ENCODE measurements around the gene FOXD4.
"Not testable (repeated sequence)": the region's sequence is repeated elsewhere in the genome, so short reads cannot be mapped to it uniquely, and the experiment has no call there.

FOXD4 gene

DNA sequence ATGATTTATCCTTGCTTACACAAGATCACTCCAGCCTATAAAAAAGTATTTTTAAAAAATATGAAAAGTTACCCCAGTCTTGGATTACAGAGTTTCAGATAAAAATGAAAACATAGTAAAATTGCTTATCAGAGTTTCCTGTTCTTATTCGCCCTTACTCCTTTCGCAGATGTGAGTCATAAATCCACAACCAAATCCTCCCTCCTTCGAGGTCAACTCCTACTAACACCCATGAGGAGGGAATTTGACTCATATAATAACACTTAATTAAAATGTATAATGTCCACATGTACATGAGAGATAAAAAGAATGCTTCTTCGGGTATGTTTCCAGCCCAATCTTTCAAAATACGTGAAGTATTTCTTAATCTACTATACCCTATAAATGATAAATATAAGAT, 23.9 kb downstream of the FOXD4 start:
- H3K14ac ChIP-seq (ENCODE audit: low read length); H3K9me3 ChIP-seq (replicated peaks in 1 of 2; ENCODE audit: control insufficient read depth in 2 of 2, insufficient read depth in 1 of 2, low read depth in 1 of 2, low read length in 2 of 2); H3K36me3 ChIP-seq (replicated peaks in 1 of 2; ENCODE audit: control insufficient read depth in 2 of 2, insufficient read depth in 2 of 2, low read length in 2 of 2); H4K91ac ChIP-seq (ENCODE audit: low read depth, low read length, poor library complexity); H3K79me1 ChIP-seq (ENCODE audit: low read depth, low read length); H3K18ac ChIP-seq (ENCODE audit: low read length); H3K9ac ChIP-seq (ENCODE audit: low read depth, low read length, poor library complexity); H3K27me3 ChIP-seq (ENCODE audit: control insufficient read depth in 3 of 3, insufficient read depth in 3 of 3, low read depth in 1 of 3, low read length in 3 of 3); H3K4me1 ChIP-seq (ENCODE audit: control insufficient read depth in 2 of 2, insufficient read depth in 1 of 2, low read depth in 1 of 2, low read length in 2 of 2); H2AK5ac ChIP-seq (ENCODE audit: low read depth, low read length); H3K4me2 ChIP-seq (ENCODE audit: insufficient read depth, low read length, poor library complexity, severe bottlenecking); H2AFZ ChIP-seq (ENCODE audit: low read length); H3K4ac ChIP-seq (ENCODE audit: low read length); H3K27ac ChIP-seq (replicated peaks; ENCODE audit: low read length); H2BK15ac ChIP-seq (ENCODE audit: low read length); H3K4me3 ChIP-seq (ENCODE audit: low read length in 2 of 2); H2BK120ac ChIP-seq (ENCODE audit: low read depth, low read length); H4K8ac ChIP-seq (ENCODE audit: low read depth, low read length); DNase-seq (ENCODE audit: low spot score); H2BK5ac ChIP-seq (ENCODE audit: low read length); H3K23ac ChIP-seq (ENCODE audit: low read depth, low read length, poor library complexity); H2BK12ac ChIP-seq (ENCODE audit: low read length): not testable (repeated sequence)
- WGBS, 2 donors (ENCODE audit: extremely low coverage in 2 of 2, insufficient read length in 2 of 2, insufficient replicate concordance in 1 of 2), result no CpG with 5 or more reads among the region's 5 CpGs

DNA sequence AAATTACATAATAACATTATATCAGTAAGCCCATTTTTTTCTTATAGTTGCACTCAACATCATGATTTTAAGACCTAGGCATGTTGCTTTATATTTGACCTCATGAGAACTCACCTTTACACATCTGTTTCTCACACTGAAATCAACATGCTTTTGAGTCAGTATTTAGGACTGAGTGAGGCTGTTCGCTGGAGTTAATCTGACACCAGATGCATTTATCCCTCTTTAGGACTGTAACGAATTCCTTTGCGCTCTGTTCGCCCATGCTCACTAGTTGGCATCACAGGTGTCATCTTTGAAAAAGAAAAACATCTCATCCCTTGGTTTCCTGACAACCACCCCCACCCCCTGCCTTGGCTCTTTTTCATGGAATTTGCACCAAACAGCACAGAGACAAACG, 24.3 kb downstream of the FOXD4 start:
- H4K91ac ChIP-seq (ENCODE audit: low read depth, low read length, poor library complexity); H3K27me3 ChIP-seq (ENCODE audit: control insufficient read depth in 3 of 3, insufficient read depth in 3 of 3, low read depth in 1 of 3, low read length in 3 of 3); H2AFZ ChIP-seq (ENCODE audit: low read length); H3K79me1 ChIP-seq (ENCODE audit: low read depth, low read length); H3K4me2 ChIP-seq (ENCODE audit: insufficient read depth, low read length, poor library complexity, severe bottlenecking); H3K14ac ChIP-seq (ENCODE audit: low read length); H3K36me3 ChIP-seq (replicated peaks in 1 of 2; ENCODE audit: control insufficient read depth in 2 of 2, insufficient read depth in 2 of 2, low read length in 2 of 2); H3K4ac ChIP-seq (ENCODE audit: low read length); H3K18ac ChIP-seq (ENCODE audit: low read length); H2AK5ac ChIP-seq (ENCODE audit: low read depth, low read length); H4K8ac ChIP-seq (ENCODE audit: low read depth, low read length); H2BK12ac ChIP-seq (ENCODE audit: low read length); H3K4me1 ChIP-seq (ENCODE audit: control insufficient read depth in 2 of 2, insufficient read depth in 1 of 2, low read depth in 1 of 2, low read length in 2 of 2); H3K9me3 ChIP-seq (replicated peaks in 1 of 2; ENCODE audit: control insufficient read depth in 2 of 2, insufficient read depth in 1 of 2, low read depth in 1 of 2, low read length in 2 of 2); H3K4me3 ChIP-seq (ENCODE audit: low read length in 2 of 2); H2BK15ac ChIP-seq (ENCODE audit: low read length); H2BK5ac ChIP-seq (ENCODE audit: low read length); DNase-seq (ENCODE audit: low spot score); H3K9ac ChIP-seq (ENCODE audit: low read depth, low read length, poor library complexity); H3K23ac ChIP-seq (ENCODE audit: low read depth, low read length, poor library complexity); H3K27ac ChIP-seq (replicated peaks; ENCODE audit: low read length); H2BK120ac ChIP-seq (ENCODE audit: low read depth, low read length): not testable (repeated sequence)
- no CpG with 5 or more reads among the region's 5 CpGs for WGBS, 2 donors (ENCODE audit: extremely low coverage in 2 of 2, insufficient read length in 2 of 2, insufficient replicate concordance in 1 of 2)

DNA sequence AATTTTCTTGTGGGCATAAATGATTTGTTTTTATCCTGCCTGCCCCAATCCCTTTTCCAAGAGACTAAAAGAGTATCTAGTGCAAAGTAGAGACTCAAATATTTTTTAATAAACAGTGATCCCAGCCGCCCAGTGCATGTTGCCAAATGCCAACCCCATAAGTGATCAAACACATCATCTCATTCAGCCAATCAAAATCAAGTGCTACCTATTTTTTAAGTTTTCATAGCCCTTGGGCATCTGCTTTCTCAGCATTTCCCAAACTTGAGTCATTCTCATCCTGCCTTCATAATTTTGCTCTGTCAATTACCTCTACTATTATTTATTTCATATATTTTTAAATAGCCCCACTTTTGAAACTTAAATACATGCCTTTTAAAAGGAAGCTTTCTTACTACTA, 27.4 kb downstream of the FOXD4 start:
- not testable (repeated sequence) for H4K91ac ChIP-seq (ENCODE audit: low read depth, low read length, poor library complexity)

DNA sequence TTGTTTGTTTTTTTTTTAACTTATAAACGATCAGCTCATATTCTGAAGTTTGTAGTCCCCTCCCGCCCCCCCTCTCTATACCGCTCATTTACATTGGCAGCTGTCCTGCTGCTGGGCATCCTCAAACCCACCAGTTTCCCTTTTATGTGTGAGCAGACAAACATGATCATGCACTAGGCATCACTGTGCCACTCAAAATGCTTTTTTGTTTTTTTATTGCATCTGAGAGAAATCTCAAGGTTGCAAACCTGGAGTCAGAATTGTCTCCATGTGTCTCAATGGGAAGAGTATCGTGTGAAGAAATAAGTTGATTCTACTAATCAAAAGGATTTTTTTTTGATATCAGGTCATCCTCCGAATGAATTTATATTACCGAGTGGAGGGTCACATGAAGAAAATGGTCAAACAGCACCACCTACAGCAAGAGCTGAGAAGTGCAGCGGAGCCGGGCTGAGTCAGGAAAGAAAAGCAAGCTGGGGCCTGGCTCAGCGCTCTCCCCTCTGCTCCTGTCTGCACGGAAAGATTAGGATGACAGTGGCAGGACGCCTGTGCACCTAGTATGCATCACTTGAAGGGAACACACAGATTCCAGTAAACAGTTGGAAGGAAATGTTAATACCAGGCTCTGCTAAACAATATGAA, 29.7 kb downstream of the FOXD4 start:
- H3K14ac ChIP-seq (ENCODE audit: low read length); H4K91ac ChIP-seq (ENCODE audit: low read depth, low read length, poor library complexity); H2BK12ac ChIP-seq (ENCODE audit: low read length); H3K4me2 ChIP-seq (ENCODE audit: insufficient read depth, low read length, poor library complexity, severe bottlenecking); H3K27ac ChIP-seq (replicated peaks; ENCODE audit: low read length); H3K79me1 ChIP-seq (ENCODE audit: low read depth, low read length); H3K23ac ChIP-seq (ENCODE audit: low read depth, low read length, poor library complexity); H3K4me3 ChIP-seq (ENCODE audit: low read length in 2 of 2); H2BK120ac ChIP-seq (ENCODE audit: low read depth, low read length); H3K4me1 ChIP-seq (ENCODE audit: control insufficient read depth in 2 of 2, insufficient read depth in 1 of 2, low read depth in 1 of 2, low read length in 2 of 2); H3K36me3 ChIP-seq (replicated peaks in 1 of 2; ENCODE audit: control insufficient read depth in 2 of 2, insufficient read depth in 2 of 2, low read length in 2 of 2); H2AK5ac ChIP-seq (ENCODE audit: low read depth, low read length); H3K9me3 ChIP-seq (replicated peaks in 1 of 2; ENCODE audit: control insufficient read depth in 2 of 2, insufficient read depth in 1 of 2, low read depth in 1 of 2, low read length in 2 of 2); H3K27me3 ChIP-seq (ENCODE audit: control insufficient read depth in 3 of 3, insufficient read depth in 3 of 3, low read depth in 1 of 3, low read length in 3 of 3); H2BK15ac ChIP-seq (ENCODE audit: low read length); H2AFZ ChIP-seq (ENCODE audit: low read length); DNase-seq (ENCODE audit: low spot score); H3K18ac ChIP-seq (ENCODE audit: low read length); H3K4ac ChIP-seq (ENCODE audit: low read length); H4K8ac ChIP-seq (ENCODE audit: low read depth, low read length); H2BK5ac ChIP-seq (ENCODE audit: low read length); H3K9ac ChIP-seq (ENCODE audit: low read depth, low read length, poor library complexity): not testable (repeated sequence)
- no CpG with 5 or more reads among the region's 11 CpGs for WGBS, 2 donors (ENCODE audit: extremely low coverage in 2 of 2, insufficient read length in 2 of 2, insufficient replicate concordance in 1 of 2)

More for the DNA sequence above, 27.4 kb downstream of the FOXD4 start:
- not testable (repeated sequence) for H3K27ac ChIP-seq (replicated peaks; ENCODE audit: low read length); H3K79me1 ChIP-seq (ENCODE audit: low read depth, low read length); H2BK120ac ChIP-seq (ENCODE audit: low read depth, low read length); H2BK15ac ChIP-seq (ENCODE audit: low read length); H3K4me3 ChIP-seq (ENCODE audit: low read length in 2 of 2); DNase-seq (ENCODE audit: low spot score); H2AFZ ChIP-seq (ENCODE audit: low read length); H2BK12ac ChIP-seq (ENCODE audit: low read length); H2BK5ac ChIP-seq (ENCODE audit: low read length); H4K8ac ChIP-seq (ENCODE audit: low read depth, low read length); H3K9me3 ChIP-seq (replicated peaks in 1 of 2; ENCODE audit: control insufficient read depth in 2 of 2, insufficient read depth in 1 of 2, low read depth in 1 of 2, low read length in 2 of 2); H3K27me3 ChIP-seq (ENCODE audit: control insufficient read depth in 3 of 3, insufficient read depth in 3 of 3, low read depth in 1 of 3, low read length in 3 of 3); H3K4ac ChIP-seq (ENCODE audit: low read length); H3K36me3 ChIP-seq (replicated peaks in 1 of 2; ENCODE audit: control insufficient read depth in 2 of 2, insufficient read depth in 2 of 2, low read length in 2 of 2); H3K14ac ChIP-seq (ENCODE audit: low read length); H3K4me1 ChIP-seq (ENCODE audit: control insufficient read depth in 2 of 2, insufficient read depth in 1 of 2, low read depth in 1 of 2, low read length in 2 of 2); H3K23ac ChIP-seq (ENCODE audit: low read depth, low read length, poor library complexity); H3K18ac ChIP-seq (ENCODE audit: low read length); H3K9ac ChIP-seq (ENCODE audit: low read depth, low read length, poor library complexity); H3K4me2 ChIP-seq (ENCODE audit: insufficient read depth, low read length, poor library complexity, severe bottlenecking); H2AK5ac ChIP-seq (ENCODE audit: low read depth, low read length)
- no CpG with 5 or more reads among the region's 1 CpG for WGBS, 2 donors (ENCODE audit: extremely low coverage in 2 of 2, insufficient read length in 2 of 2, insufficient replicate concordance in 1 of 2)
